GM18526 (cell line): Measurements from ENCODE around the gene KYAT1.

Source experiments
- POLR2A ChIP-seq: IDR thresholded peaks from 3 replicates; pipeline ENCODE4 v1.6.1; 2011; ENCODE audit not compliant: insufficient read length; ENCODE audit errors: extremely low read depth

Gene KYAT1

DNA sequence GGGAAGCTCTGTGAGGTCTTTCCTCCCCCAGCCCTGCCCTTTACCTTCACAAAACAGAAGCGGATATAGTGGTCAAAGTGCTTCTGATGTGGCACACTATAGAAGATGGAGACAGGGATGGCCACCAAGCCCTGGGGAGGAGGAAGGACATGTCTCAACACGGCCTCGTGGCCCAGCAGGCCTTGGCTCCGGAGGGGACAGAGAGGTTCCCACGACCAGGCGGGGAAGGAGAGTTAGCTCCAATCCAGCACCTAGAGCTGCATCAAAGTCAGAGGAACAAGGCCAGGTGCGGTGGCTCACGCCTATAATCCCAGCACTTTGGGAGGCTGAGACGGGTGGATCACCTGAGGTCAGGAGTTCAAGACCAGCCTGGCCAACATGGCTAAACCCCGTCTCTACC, 48.1 kb downstream of the KYAT1 start:
- no peak for TF ChIP-seq POLR2A

DNA sequence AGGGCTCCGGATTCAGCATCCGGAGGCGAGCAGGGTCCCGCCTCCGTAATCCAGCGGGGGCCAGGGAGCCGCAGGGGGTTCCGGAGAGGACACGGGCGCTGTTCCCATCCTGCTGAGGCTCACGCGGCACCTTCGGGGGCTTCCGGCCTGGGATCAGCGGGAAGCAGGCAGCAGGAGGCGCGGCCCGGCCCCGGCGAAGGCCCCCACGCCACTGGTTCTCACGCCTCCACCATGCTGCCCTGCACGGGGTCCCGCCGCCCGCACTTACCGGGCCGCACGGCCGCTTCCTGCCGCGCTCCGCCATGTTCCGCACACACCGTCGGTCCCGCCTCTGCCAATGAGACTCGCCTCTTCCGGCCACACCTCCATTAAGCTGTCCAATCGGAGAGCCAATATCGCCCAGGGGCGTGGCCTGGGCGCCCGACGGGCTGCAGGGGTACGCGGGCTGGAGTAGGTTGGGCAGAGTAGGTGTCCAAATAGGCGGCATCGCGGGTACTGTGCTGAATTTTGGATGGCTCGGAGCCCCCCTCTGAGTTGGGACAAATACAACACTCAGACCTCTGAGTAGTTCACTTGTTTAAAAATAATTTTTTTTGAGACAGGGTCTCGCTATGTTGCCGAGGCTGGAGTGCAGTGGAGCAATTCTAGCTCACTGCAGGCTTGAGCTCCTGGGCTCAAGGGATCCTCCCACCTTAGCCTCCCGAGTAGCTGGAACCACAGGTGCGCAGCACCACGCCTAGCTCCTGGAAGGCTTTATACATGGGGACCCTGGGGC, 52.1 kb downstream of the KYAT1 start, which contains the start of gene SPOUT1:
SPOUT1 (minus strand) TSS at position 318 of the 775 bp plus-strand sequence; CDS start at position 304, 14 bp downstream.
- peak; percentile 91 for TF ChIP-seq POLR2A

DNA sequence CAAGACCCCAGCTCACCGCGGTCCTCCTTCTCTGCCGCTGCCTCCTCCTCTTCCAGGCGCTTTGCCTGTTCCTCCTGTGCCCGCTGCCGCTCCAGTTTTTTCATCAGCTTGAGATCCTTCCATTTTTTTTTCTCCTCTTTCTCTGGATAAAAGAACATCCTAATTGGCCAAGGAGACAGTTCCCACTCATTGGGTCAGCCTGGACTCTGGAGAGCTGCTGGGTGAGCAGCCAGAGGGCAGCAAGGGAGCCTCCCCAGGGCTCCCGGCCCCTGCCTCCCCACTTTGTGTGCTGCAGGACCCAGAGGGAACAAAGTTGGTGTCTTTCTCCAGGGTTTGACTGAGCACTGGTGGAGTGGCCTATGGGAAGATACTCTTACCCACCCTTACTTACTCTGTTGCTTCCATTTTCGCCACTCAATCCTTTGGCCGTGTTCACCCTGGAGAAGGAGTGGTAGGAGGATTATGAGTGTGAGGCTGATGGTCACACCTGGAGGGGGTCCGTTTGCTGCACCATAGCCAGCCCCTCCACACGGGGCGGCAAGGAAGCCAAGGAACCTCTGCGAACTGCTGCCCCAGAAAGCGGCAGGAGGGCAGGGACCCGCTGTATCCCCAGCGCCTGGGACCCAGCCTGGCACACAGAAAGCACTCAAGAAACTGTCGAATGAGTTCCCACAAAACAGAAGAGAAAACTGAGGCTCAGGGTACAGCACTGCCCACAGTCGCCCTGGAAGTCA, 52.9 kb downstream of the KYAT1 start:
- no peak for TF ChIP-seq POLR2A

DNA sequence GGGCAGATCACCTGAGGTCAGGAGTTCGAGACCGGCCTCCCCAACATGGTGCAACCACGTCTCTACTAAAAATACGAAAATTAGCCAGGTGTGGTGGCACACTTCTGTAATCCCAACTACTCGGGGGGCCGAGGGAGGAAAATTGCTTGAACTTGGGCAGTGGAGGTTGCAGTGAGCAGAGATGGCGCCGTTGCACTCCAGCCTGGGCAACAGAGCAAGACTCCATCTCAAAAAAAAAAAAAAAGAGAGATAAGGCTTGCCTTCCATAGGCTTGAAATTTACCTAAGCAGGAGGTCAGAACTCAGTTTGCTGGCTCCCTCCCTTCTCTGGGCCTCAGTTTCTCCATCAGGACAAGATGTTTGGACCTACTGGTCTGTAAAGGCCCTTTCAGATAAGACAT, 53.5 kb downstream of the KYAT1 start:
- TF ChIP-seq POLR2A, result no peak

DNA sequence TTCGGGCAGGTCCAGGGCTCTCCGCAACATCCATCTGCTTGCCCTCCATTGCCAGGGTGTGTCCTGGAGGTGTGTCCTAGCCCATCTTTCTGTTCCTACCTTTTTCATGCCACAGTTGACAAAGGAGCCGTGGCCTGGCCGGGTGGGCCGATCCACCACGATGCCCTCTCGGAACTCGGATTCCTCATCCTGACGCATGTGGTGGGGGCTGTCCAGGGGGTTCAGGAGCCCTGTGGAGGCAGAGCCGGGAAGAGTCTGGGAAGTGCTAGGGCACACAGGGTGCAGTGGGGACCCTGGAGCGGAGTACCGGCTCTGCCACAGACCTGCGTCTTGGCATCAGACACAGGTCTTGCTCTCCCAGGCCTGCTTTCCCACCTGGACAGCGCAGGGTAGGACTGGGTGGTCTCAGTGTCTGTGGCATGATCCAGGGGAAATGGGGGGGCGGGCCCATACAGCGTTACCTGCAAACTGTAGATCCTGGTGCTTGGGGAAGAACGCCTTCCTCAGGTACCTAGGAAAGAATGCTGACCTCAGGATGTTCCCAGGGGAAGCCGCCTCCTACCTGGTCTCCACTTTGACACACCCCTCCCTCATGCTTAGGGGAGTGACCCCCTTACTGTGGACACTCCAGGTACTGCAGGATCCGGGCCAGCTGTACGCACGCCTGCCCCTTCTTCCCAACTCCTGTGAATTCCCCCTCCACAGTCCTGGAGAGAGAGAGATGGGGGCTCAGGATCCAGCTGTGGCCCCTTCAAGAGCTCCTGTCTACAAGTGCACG, 55.6 kb downstream of the KYAT1 start:
- no peak for TF ChIP-seq POLR2A

DNA sequence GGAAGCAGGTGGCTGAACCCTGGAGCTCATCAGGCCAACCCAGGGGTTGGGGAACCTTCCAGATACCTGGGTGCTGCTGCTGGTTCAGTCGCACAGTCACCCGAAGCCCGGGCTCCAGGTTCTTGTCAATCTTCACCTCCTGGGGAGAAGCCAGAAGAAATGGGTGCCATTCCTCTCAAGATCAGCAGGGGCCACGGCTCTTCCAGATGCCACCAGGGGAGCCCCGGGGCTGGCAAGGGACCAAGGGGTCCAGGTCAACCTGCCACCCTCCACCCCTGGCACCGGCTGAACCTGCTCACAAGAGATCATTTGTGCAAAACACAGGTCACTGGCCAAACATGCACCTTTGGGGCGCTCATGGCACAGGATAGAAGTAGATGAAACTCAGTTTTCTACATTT, 56.8 kb downstream of the KYAT1 start:
- no peak for TF ChIP-seq POLR2A

DNA sequence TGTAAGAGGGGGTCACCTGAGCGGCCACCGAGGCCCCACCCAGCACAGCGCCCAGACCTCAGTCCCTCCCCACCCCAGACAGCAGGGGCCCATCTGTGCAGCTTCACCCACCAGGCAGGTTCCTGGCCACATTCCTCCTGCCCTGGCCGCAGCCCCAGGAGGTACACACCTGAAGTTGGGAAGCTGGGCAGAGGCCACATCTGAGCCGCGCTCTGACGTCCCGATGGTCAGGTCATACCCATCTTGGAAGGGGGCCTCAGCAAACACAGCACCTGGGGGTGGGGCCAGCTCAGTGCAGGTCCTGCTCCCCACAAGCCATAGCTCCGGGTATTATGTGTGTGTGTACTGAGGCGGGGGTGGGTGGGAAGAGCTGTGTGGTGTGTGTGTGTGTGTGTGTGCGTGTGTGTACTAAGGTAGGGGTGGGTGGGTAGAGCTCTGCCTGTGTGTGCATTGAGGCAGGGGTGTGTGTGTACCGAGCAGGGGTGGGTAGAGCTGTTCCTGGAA, 57.8 kb downstream of the KYAT1 start:
- TF ChIP-seq POLR2A, result no peak

DNA sequence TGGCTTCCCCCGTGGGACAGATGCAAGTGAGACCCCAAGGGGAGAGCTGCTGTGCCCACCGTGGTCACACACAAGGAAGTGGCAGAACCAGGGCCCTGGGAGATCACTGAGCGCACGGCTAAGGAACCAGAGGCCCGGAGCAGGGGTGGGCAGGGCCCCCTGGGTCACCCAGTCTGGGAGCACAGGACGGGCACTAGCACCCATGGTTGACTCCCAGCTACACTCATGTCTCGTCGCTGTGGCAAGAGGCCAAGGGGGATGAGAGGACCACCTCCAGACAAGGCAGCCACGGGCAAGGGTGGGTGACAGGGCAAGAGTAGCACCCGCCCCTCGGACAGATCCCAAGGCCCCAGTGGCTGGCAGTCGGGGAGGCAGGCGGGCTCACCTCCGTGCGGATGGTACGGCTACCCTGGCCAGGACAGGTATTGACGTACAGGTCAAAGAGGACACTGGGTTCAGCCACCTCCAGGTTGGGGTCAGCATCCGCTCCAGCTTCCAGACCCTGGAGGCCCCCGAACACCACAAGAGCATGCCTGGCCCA, 58.3 kb downstream of the KYAT1 start:
- no peak for TF ChIP-seq POLR2A

DNA sequence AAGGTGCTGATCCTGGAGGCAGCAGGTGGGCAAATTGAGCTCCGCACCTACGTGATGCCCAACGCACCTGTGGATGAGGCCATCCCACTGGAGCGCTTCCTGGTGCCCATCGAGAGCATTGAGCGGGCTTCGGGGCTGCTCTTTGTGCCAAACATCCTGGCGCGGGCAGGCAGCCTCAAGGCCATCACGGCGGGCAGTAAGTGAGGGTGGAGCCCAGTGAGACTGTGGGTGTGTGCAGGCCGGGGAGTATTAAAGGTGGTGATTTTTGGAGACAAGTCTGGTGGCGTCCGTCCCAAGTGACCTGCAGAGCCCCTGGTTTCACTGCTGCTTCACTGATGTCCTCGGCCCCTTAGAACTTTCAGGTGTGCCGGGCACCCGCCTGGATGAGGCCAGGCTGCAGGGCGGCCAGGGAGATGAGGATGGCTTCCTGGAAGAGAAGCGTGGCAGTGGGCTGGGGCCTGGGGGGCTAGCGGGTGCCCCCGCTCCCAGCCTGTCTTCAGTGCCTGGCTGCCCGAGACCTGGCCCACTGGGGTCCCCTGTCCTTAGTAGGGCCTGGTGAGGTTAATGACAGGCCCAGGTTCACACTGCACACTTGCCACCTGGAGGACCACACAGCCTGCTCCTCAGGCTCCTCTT, 59.2 kb downstream of the KYAT1 start:
- TF ChIP-seq POLR2A, result no peak

DNA sequence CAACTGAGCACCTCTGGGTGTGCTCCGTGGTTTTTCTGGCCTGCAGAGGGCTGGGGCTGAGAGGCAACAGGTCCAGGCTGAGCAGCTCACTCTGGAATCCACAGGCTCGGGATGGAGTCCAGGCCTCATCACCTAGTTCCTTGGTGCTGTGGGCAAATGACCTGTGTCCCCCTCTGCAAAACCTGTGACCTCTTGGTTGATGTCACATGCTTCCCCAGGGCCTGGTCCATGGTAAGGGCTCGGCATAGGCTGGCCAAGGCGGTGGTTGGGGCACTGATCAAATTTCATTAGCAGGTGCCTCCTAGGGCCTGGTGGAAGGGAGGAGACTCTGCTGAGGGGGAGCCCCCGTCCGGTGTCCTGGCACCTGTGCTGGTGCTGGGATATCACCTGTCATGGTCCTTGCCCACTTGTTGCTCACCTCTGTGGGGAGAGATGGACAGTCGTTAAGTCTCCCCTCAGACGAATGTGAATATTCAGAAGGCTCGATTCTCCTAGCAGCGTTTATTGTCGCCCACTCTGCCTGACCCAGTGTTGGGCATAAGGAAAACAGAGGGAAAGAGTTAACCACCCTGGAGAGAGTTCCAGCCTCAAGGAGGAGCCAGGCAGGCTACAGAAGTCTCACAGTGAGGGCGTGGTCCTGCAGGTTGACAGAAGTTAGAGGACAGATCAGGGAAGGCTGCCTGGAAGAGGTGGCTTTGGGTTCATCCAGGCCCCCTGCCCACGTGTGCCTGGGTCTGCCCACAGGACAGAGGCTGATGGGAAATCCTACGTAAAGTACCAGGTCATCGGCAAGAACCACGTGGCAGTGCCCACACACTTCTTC, 60.0 kb downstream of the KYAT1 start:
- TF ChIP-seq POLR2A, result peak; percentile 7

DNA sequence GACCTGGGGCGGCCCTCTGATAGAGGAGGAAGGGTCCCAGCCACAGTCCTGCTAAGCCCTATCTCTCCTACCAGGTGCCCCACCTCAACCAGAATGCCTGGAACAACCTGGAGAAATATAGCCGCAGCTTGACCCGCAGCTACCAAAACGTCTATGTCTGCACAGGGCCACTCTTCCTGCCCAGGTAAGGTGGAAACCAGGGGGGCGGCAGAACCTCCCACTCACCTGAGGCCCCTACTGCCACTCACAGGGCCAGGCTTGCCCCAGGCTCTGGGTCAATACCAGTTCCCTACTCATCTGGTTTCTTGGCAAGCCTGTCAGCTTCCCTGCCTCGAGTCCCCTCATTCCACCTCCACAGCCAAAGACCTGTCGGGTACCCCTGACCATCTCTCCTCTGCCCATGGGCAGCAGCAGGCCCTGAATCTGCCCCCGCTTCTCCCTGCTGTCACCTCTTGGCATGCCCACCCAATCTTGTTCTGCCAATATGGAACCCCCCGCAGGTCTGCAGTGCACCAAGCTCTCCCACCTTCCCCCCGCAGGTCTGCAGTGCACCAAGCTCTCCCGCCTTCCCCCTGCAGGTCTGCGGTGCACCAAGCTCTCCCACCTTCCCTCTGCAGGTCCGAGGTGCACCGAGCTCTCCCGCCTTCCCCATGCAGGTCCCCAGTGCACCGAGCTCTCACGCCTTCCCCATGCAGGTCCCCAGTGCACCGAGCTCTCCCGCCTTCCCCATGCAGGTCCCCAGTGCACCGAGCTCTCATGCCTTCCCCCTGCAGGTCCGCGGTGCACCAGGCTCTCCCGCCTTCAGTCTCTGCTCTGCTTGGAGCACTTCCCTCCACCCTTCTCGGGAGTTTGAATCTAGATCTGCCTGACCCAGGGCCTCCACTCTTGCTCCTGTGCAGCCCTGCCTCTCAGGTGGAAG, 60.8 kb downstream of the KYAT1 start:
- TF ChIP-seq POLR2A, result no peak

DNA sequence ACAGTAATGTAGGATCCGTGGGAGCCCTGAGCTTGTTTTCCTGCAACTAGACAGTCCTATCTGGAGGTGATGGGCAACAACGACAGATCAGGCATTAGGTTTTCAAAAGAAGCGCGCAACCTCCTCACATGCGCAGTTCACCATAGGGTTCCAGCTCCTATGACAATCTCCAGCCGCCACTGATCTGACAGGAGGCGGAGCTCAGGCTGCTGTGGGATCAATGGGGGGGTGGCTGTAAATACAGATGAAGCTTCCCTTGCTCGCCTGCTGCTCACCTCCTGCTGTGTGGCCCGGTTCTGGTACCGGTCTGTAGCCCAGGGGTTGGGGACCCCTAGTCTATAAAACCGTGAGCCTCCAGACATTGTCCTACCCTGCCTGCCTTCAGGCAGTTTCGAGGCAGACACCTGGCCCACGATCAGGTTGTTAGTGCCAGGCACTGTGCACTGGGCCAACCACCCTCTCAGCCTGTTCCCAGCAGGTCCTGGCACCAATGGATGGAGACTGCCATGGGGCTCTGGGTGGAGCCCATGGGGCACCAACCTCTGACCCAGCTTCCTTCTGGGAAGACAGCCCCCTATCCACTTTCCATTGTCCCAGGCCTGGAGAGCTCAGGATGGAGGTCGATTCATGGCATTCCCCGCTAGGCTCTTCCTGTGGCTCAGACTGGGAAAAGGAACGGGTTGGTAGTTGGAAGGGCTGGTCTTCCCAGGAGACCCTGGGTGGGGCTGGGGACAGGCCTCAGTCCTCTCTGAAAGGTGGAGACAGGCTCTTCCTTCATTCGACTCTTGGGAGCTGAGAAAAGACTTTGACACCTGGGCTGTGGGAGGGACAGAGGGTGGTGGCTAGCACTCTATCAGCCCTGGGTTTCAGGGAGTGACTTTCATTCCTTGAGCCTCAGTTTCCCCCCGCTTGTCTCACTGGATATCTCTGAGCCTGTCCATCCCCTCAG, 61.8 kb downstream of the KYAT1 start:
- no peak for TF ChIP-seq POLR2A
